Neural progenitor cell (in vitro differentiated cells): Measurements from ENCODE around the gene ELP1. TPM values are rescaled to one million over a fixed set of nuclear protein-coding genes. Genes with fewer than 3 reads are reported as not detected.
"Not testable (repeated sequence)": the region's sequence is repeated elsewhere in the genome, so short reads cannot be mapped to it uniquely, and the experiment has no call there.

Source experiments
- DNase-seq: peaks from one replicate; pipeline ENCODE4 v3.0.0-alpha.2; 2016; ENCODE audit warnings: low spot score
- H2AFZ ChIP-seq: fragments of 200-600 bp; sonication (generic); replicated peaks from 2 replicates; pipeline ENCODE4 v1.6.1; 2016; ENCODE audit warnings: antibody characterized with exemption
- H3F3A ChIP-seq: fragments of 200-600 bp; sonication (generic); 2 replicates; pipeline ENCODE4 v1.6.1; 2016; ENCODE audit warnings: antibody characterized with exemption, low read depth
- H3K27ac ChIP-seq: fragments of 200-600 bp; sonication (generic); 2 replicates; pipeline ENCODE4 v1.5.1; 2016; ENCODE audit warnings: mild to moderate bottlenecking
- H3K27me3 ChIP-seq: fragments of 200-600 bp; sonication (generic); 2 replicates; pipeline ENCODE4 v1.6.1; 2016; ENCODE audit warnings: mild to moderate bottlenecking, moderate library complexity
- H3K36me3 ChIP-seq: fragments of 200-600 bp; sonication (generic); 2 replicates; pipeline ENCODE4 v1.5.1; 2016
- H3K4me1 ChIP-seq: fragments of 200-600 bp; sonication (generic); 2 replicates; pipeline ENCODE4 v1.6.1; 2016; ENCODE audit warnings: mixed run types
- H3K4me2 ChIP-seq: fragments of 200-600 bp; sonication (generic); 2 replicates; pipeline ENCODE4 v1.6.1; 2016
- H3K4me3 ChIP-seq: fragments of 200-600 bp; sonication (generic); 2 replicates; pipeline ENCODE4 v1.5.1; 2016
- H3K79me2 ChIP-seq: fragments of 200-600 bp; sonication (generic); 2 replicates; pipeline ENCODE4 v1.6.1; 2016; ENCODE audit warnings: low read depth
- H3K9ac ChIP-seq: fragments of 200-600 bp; sonication (generic); 2 replicates; pipeline ENCODE4 v1.6.1; 2016
- H3K9me3 ChIP-seq: fragments of 200-600 bp; sonication (generic); 2 replicates; pipeline ENCODE4 v1.5.1; 2016; ENCODE audit warnings: low read depth
- H4K20me1 ChIP-seq: fragments of 200-600 bp; sonication (generic); 2 replicates; pipeline ENCODE4 v1.6.1; 2016; ENCODE audit warnings: low read depth
- H3K27ac Mint-ChIP-seq: 3 replicates; pipeline ENCODE4 v1.8.0; 2021; ENCODE audit warnings: mixed read lengths
- H3K27me3 Mint-ChIP-seq: 2 replicates; pipeline ENCODE4 v1.8.0; 2022; ENCODE audit warnings: low read depth, mild to moderate bottlenecking, inconsistent platforms, moderate library complexity, mixed read lengths; ENCODE audit not compliant: insufficient read depth
- H3K36me3 Mint-ChIP-seq: 3 replicates; pipeline ENCODE4 v1.8.0; 2021; ENCODE audit warnings: mixed read lengths
- H3K4me1 Mint-ChIP-seq: 3 replicates; pipeline ENCODE4 v1.8.0; 2021; ENCODE audit warnings: mixed read lengths
- H3K4me3 Mint-ChIP-seq: 3 replicates; pipeline ENCODE4 v1.8.0; 2021; ENCODE audit warnings: mild to moderate bottlenecking, moderate library complexity, mixed read lengths
- H3K9me3 Mint-ChIP-seq: 3 replicates; pipeline ENCODE4 v1.8.0; 2020; ENCODE audit warnings: mixed read lengths
- CTCF ChIP-seq: fragments of 200-600 bp; sonication (generic); IDR thresholded peaks from 2 replicates; pipeline ENCODE4 v1.5.1; 2017; ENCODE audit warnings: antibody characterized with exemption, mild to moderate bottlenecking
- EZH2 ChIP-seq: fragments of 200-600 bp; sonication (generic); IDR thresholded peaks from 2 replicates; pipeline ENCODE4 v1.6.1; 2017; ENCODE audit warnings: antibody characterized with exemption, mild to moderate bottlenecking, moderate library complexity
- EZH2phosphoT487 ChIP-seq: fragments of 200-600 bp; sonication (generic); IDR thresholded peaks from 2 replicates; pipeline ENCODE4 v1.6.1; 2017; ENCODE audit warnings: antibody characterized with exemption
- total RNA-seq: library from RNA; depleted of rRNA; stranded (reverse); fragments of >200 nt; gene quantifications from 2 replicates; pipeline ENCODE4 v1.2.3, GENCODE V29; 2015; ENCODE audit warnings: low replicate concordance

ELP1 gene
- total RNA-seq, 1 donor from 2014 or later: 97.2 TPM

DNA sequence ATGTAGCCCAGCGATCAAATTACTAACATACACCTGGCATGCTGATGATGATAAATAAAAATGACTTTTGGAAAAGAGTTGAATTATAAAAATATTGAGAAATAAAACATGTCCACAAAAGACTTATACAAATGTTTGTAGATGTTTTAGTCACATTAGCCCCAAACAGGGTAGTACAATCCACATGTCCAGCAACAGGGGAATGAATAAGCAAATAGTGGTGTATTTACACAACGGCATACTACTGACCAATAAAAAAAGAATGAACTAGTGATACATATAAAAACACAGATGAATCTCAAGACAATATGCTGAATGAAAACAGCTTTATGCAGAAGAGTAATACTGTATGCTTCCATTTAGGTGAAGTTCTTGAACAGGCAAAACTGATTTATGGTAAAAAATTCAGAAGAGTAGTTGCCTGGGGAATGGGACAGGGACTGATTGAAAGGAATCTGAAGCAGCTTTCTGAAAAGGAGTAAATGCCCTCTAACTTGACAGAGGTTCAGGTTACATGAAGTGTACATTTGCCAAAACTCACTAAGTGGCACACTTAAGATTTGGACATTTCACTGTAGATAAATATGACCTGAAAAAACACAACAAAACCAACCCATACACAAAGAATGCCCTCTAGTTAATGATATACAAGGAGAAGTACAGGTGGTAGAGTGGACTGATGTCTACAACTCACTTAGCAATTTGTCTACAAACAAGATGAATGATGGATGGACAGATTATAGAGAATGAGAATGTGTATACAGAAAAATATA lies 36.4 kb downstream of the ELP1 start:
- Histone ChIP-seq H3K4me2 (no peak overlapping the region), H3F3A (no peaks in the 10 kb centered on the region), H3K4me1 (no peaks in the 10 kb centered on the region), H3K9ac (no peak overlapping the region), H4K20me1 (no peaks in the 10 kb centered on the region), H3K79me2 (no peaks in the 10 kb centered on the region), H3K4me3 (no peak overlapping the region), H3K36me3 (peaks cover 9% of the 10 kb centered on the region), H3K27ac (no peak overlapping the region), H3K27me3 (no peaks in the 10 kb centered on the region), H3K9me3 (no peaks in the 10 kb centered on the region), H2AFZ (no peak overlapping the region)
- DNase-seq: no peak
- Mint-ChIP-seq H3K27ac (no peak overlapping the region), H3K9me3 (no peaks in the 10 kb centered on the region), H3K36me3 (peaks cover 33% of the 10 kb centered on the region), H3K4me1 (no peaks in the 10 kb centered on the region), H3K27me3 (no peaks in the 10 kb centered on the region), H3K4me3 (no peak overlapping the region)
- no peak for TF ChIP-seq EZH2phosphoT487
- no peak for TF ChIP-seq CTCF
- no peak for TF ChIP-seq EZH2

DNA sequence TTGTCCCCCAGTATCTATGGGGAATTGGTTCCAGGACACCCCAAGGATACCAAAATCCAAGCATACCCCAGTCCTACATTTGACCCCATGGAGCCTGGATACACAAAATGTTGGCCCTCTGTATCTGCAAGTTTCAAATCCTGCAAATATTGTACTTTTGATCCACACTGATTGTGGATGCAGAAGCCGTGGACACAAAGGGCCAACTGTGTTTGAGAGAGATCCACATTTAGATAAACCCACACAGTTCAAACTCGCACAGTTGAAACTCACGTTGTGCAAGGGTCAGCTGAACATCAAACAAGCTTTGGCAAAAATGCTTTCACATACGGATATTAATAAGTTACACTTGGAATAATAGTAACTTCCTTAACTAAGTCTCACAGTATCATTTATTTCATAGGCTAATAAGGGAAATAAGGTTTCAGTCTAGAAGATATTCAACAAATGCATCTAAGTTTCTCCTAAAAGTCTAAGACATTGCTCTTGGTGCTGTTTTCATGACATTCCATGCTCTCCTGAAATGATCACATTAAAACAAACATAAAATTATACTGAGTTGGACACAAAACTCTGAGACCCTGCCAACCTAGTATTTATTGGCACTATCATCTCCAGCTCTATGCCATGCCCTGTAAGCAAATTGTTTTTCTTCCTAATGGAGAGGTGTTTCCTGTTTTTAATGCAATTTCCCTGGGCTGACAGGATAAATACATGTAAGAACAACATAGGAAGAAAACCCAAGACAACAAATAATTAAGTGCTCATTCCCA lies 39.5 kb downstream of the ELP1 start:
- Histone ChIP-seq H3K4me3 (no peak overlapping the region), H3F3A (no peaks in the 10 kb centered on the region), H3K4me2 (no peak overlapping the region), H3K36me3 (peaks cover 9% of the 10 kb centered on the region), H3K9ac (no peak overlapping the region), H4K20me1 (no peaks in the 10 kb centered on the region), H3K27me3 (no peaks in the 10 kb centered on the region), H3K4me1 (no peaks in the 10 kb centered on the region), H2AFZ (no peak overlapping the region), H3K27ac (no peak overlapping the region), H3K79me2 (no peaks in the 10 kb centered on the region), H3K9me3 (no peaks in the 10 kb centered on the region)
- Mint-ChIP-seq H3K27me3 (no peaks in the 10 kb centered on the region), H3K36me3 (peaks cover 46% of the 10 kb centered on the region), H3K9me3 (no peaks in the 10 kb centered on the region), H3K4me3 (no peak overlapping the region), H3K4me1 (no peaks in the 10 kb centered on the region), H3K27ac (no peak overlapping the region)
- TF ChIP-seq EZH2: no peak
- TF ChIP-seq CTCF: no peak
- TF ChIP-seq EZH2phosphoT487: no peak
- DNase-seq: no peak

DNA sequence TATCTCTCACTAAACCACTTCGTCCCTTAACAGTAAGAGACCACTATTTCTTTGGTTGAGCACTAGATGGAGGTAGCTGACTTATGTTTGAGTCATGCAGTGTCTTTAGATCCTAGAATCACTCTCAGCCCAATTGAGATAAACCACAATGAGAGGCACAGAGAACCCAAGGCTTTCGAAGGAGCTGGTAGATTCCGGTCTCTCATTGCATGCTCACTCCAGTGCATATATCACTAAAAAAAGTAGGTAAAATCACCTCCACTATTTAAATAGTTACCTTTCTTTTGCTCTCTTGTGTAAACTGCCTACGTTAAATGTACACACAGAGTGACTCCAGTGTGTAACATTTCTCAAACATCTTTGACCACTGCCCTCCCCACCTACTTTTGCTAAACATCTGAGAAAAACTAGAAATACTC lies 44.3 kb downstream of the ELP1 start:
- Histone ChIP-seq H3K9ac (no peak overlapping the region), H4K20me1 (no peaks in the 10 kb centered on the region), H3K36me3 (no peaks in the 10 kb centered on the region), H3K4me2 (no peak overlapping the region), H3K27ac (no peak overlapping the region), H3K27me3 (no peaks in the 10 kb centered on the region), H3K4me1 (no peaks in the 10 kb centered on the region), H3K79me2 (no peaks in the 10 kb centered on the region), H3K4me3 (no peak overlapping the region), H3F3A (no peaks in the 10 kb centered on the region), H2AFZ (no peak overlapping the region), H3K9me3 (no peaks in the 10 kb centered on the region)
- Mint-ChIP-seq H3K27ac (no peak overlapping the region), H3K36me3 (peaks cover 41% of the 10 kb centered on the region), H3K4me3 (no peak overlapping the region), H3K9me3 (no peaks in the 10 kb centered on the region), H3K27me3 (no peaks in the 10 kb centered on the region), H3K4me1 (no peaks in the 10 kb centered on the region)
- TF ChIP-seq EZH2phosphoT487 (no peak), CTCF (peak; percentile 30)
- peak; percentile 22 for DNase-seq

DNA sequence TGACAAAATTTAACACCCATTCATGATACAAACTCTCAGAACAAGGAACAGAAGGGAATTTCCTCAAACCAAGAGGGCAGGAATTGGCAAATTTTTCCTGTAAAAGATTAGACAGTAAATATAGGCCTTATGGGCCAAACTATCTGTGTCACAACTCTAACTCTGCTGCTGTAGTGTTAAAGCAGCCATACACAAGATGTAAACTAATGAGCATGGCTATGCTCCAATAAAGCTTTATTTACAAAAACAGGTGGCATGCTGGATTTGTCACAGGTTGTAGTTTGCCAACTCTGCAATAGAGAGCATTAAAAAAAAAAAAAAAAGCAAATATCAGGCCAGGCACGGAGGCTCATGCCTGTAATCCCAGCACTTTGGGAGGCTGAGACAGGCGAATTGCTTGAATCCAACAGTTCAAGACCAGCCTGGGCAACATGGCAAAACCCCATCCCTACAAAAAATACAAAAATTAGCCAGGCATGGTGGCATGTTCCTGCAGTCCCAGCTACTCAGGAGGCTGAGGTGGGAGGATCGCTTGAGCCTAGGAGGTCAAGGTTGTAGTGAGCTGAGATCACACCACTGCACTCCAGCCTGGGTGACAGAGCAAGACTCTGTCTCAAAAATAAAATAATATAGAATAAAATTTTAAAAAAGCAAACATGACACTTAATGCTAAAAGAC lies 47.2 kb downstream of the ELP1 start:
- H3K27ac ChIP-seq, H3K27me3 Mint-ChIP-seq, H3K4me1 Mint-ChIP-seq, H3K9ac ChIP-seq, H3K79me2 ChIP-seq, H3K36me3 ChIP-seq, H4K20me1 ChIP-seq, H3K4me1 ChIP-seq, H3K27me3 ChIP-seq, DNase-seq, H3K4me2 ChIP-seq, H3K4me3 Mint-ChIP-seq, H3F3A ChIP-seq, H2AFZ ChIP-seq, H3K9me3 Mint-ChIP-seq, H3K27ac Mint-ChIP-seq, H3K4me3 ChIP-seq, H3K9me3 ChIP-seq: not testable (repeated sequence)
- H3K36me3 Mint-ChIP-seq: peaks cover 35% of the 10 kb centered on the region
